LNCAP (cell line): ENCODE data around the gene ANKRD61.

Experiments used
- TF ChIP-seq, protein P1 (sequence below): fragments of 450-650 bp; IDR thresholded peaks from 2 replicates; pipeline ENCODE4 v1.5.1; 2017; ENCODE audit warnings: mild to moderate bottlenecking

Gene ANKRD61

DNA sequence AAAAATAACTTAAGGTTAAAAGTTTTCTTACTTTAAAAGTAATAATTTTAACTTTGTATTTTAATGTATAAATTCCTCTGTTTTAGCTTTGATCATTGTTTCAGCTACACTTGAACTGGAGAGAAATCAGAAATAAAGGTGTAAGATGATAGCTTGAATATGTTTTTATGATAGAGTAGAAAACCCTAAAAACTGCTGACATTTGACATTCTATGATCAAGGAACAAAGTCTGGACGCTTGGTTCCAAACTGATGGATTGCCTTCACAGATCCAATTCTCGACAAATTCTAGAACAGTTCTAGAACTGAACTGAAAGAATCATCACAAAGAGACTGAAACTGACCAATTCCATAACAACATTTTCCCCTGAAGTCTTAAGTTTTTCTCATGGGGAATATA lies at the start of gene ANKRD61:
Gene ANKRD61, plus strand, starts transcription at position 389 of the 400 bp plus-strand sequence. Its CDS starts 0 bp downstream, at position 389.
- TF ChIP-seq, protein P1, sequence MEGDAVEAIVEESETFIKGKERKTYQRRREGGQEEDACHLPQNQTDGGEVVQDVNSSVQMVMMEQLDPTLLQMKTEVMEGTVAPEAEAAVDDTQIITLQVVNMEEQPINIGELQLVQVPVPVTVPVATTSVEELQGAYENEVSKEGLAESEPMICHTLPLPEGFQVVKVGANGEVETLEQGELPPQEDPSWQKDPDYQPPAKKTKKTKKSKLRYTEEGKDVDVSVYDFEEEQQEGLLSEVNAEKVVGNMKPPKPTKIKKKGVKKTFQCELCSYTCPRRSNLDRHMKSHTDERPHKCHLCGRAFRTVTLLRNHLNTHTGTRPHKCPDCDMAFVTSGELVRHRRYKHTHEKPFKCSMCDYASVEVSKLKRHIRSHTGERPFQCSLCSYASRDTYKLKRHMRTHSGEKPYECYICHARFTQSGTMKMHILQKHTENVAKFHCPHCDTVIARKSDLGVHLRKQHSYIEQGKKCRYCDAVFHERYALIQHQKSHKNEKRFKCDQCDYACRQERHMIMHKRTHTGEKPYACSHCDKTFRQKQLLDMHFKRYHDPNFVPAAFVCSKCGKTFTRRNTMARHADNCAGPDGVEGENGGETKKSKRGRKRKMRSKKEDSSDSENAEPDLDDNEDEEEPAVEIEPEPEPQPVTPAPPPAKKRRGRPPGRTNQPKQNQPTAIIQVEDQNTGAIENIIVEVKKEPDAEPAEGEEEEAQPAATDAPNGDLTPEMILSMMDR, result no peak

DNA sequence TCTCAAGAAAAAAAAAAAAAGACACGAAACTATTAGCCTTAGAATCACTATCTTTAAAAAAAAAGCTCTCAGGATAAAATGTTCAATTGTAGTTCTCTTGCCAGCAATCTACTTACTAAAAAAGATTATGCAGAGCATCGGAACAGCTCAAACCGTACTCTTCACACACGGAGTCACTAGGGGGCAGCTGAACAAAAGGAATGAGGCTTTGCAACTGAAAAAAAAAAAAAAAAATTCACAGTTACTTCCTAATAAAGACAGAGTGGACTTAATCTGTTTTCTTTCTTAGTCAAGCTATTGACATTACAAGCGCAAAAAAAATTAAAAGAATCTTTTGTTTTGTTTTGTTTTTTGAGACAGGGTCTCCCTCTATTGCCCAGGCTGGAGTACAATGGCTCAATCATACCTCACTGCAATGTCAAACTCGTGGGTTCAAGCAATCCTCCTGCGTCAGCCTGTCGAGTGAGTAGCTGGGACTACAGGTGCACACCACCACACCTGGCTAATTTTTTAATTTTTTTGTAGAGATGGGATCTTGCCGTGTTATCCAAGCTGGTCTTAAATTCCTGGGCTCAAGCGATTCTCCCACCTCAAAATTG lies 33.9 kb upstream of the ANKRD61 start:
- TF ChIP-seq, protein P1, result peak; percentile 79

DNA sequence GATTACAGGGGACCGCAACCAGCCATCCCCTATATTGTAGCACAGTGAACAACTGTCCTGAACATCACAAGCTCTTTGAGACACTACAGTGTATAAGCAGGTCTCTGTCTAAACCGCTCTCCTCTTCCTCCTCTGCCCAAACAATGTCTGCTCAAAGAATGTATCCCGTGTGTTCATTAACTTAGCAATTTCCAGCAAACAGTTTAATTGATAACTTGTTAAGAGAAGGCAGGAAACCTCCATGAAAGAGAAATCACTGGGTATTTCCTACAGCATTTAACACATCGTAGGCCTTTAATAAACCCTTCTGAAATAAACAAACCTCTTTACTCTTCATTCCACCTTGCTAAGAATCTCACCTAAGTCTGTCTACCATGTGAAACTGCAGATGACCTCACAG lies 23.8 kb upstream of the ANKRD61 start:
- TF ChIP-seq, protein P1, result no peak

DNA sequence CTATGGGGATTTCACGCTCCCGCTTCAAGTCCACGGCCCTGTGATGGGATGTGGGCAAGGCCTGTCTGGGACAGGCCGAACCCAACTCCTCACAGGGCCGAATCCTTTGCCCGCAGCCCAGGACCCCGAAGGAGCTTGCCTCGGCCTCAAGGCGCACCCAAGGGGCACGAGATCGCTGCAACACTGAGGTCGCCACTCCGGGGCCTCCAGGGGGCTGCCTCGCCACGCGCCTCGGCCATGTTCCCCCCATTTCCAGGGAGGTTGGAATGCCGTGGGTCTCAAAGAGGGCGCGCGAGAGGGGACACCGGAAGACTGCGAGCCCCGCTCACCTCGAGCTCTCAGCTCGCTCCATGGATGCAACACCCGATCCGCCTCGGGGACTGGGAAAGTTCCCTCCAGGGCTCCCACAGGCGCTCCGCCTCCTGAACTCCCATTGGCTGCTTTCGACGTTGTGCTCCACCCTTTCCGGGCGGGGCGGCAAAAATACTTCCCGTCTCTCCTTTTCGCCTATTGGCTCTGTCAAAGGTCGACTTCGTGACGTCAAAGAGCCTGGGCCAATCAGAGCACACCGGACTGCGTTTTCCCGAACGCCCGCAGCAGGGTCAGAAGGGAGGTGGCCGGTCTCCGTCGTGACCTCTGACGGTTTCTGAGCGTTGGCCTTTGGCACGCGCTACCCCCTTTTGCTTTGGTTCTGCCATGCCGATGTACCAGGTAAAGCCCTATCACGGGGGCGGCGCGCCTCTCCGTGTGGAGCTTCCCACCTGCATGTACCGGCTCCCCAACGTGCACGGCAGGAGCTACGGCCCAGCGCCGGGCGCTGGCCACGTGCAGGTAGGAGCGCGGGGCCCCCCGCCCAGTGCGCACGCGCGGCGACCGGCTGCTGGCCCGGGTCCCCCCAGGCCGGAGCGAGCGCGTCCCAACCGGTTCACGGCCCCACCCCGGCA lies 22.2 kb upstream of the ANKRD61 start, which contains the start of the genes AIMP2 and PMS2:
Gene AIMP2, plus strand, starts transcription at position 605 of the 944 bp plus-strand sequence. Its CDS starts 92 bp downstream, at position 697.
Gene PMS2, minus strand, starts transcription at position 382 of the 944 bp plus-strand sequence. Its CDS starts 30 bp downstream, at position 352.
- TF ChIP-seq, protein P1, result no peak

DNA sequence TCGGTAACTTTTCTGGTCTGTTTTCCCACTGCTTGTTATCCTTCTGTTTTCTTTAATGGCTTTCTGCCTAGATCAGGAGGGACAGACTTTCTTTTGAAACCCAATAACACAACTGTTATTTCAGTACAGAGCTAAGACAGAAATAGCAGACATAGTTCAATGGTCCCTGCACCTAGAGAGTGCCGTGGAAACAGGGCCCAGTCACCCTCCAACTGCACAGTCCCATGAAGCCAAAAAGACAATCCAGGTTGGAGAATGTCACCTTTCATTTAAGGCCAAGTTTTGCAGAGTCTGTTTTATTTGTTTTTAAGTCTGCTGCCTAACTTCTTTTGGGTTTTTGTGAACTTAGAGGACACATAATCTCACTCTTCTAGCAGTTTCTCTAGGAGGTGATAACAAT lies 19.6 kb upstream of the ANKRD61 start:
- TF ChIP-seq, protein P1, result no peak

DNA sequence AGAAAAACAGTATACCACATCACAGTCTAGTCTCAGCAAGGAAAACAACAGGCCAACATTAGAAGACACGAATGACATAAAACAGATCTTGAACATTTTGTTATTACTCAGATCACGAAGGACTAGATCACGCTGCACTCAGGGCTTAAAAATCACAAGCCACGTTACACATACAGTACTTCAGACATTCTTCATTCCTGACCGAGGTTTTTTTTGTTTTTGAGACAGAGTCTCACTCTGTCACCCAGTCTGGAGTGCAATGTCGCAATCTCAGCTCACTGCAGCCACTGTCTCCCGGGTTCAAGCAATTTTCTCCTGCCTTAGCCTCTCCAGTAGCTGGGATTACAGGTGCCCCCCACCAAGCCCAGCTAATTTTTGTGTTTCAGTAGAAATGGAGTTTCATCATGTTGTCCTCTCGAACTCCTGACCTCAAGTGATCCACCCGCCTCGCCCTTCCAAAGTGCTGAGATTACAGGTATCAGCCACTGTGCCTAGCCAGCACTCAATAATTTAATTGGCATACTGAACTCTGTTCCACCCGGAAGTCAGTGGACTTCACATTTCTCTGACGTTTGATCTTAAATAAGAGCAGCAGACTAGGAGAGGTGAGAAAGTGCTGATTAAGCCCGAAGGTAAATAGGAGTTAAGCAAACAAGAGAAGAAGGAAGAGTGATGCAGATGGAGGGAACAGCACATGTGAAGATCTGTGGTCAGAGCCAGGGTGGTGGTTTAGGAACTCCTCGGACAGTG lies 18.6 kb upstream of the ANKRD61 start:
- TF ChIP-seq, protein P1, result no peak
